ENCODE measurements around the gene TXNIP. TPM values are rescaled to one million over a fixed set of nuclear protein-coding genes. Genes with fewer than 3 reads are reported as not detected.

Gene TXNIP
- total and polyA plus RNA-seq, 3 donors from 2014 or later: 268 to 328 (median 274) TPM

GRCh38 chr1:145953861-145954260 is 42.5 kb downstream of the TXNIP start:
- Histone ChIP-seq H3K4me3 (no peak overlapping the region), H3K4me1 (peaks cover 26% of the 10 kb centered on the region), H3K36me3 (ENCODE audit: low read depth, missing control alignments) (no peaks in the 10 kb centered on the region), H3K27ac (no peak overlapping the region), H3K9me3 (no peaks in the 10 kb centered on the region), H3K27me3 (no peaks in the 10 kb centered on the region)
- intact Hi-C loops (cut with DNase I; ENCODE audit: low total_unique reads): no loop called here
- 85 to 86% methylated on average over 6 of the region's 6 CpGs for WGBS, 2 donors
- TF ChIP-seq, protein P1, sequence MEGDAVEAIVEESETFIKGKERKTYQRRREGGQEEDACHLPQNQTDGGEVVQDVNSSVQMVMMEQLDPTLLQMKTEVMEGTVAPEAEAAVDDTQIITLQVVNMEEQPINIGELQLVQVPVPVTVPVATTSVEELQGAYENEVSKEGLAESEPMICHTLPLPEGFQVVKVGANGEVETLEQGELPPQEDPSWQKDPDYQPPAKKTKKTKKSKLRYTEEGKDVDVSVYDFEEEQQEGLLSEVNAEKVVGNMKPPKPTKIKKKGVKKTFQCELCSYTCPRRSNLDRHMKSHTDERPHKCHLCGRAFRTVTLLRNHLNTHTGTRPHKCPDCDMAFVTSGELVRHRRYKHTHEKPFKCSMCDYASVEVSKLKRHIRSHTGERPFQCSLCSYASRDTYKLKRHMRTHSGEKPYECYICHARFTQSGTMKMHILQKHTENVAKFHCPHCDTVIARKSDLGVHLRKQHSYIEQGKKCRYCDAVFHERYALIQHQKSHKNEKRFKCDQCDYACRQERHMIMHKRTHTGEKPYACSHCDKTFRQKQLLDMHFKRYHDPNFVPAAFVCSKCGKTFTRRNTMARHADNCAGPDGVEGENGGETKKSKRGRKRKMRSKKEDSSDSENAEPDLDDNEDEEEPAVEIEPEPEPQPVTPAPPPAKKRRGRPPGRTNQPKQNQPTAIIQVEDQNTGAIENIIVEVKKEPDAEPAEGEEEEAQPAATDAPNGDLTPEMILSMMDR (IDR thresholded peaks at IDR 0.05): no peak
- no peak for TF ChIP-seq POLR2A (IDR thresholded peaks at IDR 0.05)
- DNase-seq: no peak

- intact Hi-C loops (cut with DNase I; ENCODE audit: low total_unique reads): no loop called here
- 95 to 100% methylated on average over 3 of the region's 3 CpGs for WGBS, 2 donors
- Histone ChIP-seq H3K9me3 (no peaks in the 10 kb centered on the region), H3K27me3 (no peaks in the 10 kb centered on the region), H3K4me3 (no peak overlapping the region), H3K27ac (no peak overlapping the region), H3K36me3 (ENCODE audit: low read depth, missing control alignments) (no peaks in the 10 kb centered on the region), H3K4me1 (peaks cover 20% of the 10 kb centered on the region)
- DNase-seq: no peak
- TF ChIP-seq POLR2A (IDR thresholded peaks at IDR 0.05): no peak
- TF ChIP-seq, protein P1 (IDR thresholded peaks at IDR 0.05): no peak
Observed at GRCh38 chr1:145952903-145953302, 43.5 kb downstream of the TXNIP start.

- intact Hi-C loops (cut with DNase I; ENCODE audit: low total_unique reads): no loop called here
- H3K27me3 ChIP-seq: no peaks in the 10 kb centered on the region
- WGBS, 2 donors: 71 to 79% methylated on average over 1 of the region's 1 CpG
- no peaks in the 10 kb centered on the region for H3K36me3 ChIP-seq (ENCODE audit: low read depth, missing control alignments)
- no peak for DNase-seq
- H3K27ac ChIP-seq: no peak overlapping the region
- TF ChIP-seq POLR2A (IDR thresholded peaks at IDR 0.05): no peak
- TF ChIP-seq, protein P1 (IDR thresholded peaks at IDR 0.05): no peak
- no peak overlapping the region for H3K4me3 ChIP-seq
- peaks cover 16% of the 10 kb centered on the region for H3K4me1 ChIP-seq
- no peaks in the 10 kb centered on the region for H3K9me3 ChIP-seq
Observed at GRCh38 chr1:145951526-145951925, 44.9 kb downstream of the TXNIP start.

- Histone ChIP-seq H3K36me3 (ENCODE audit: low read depth, missing control alignments) (no peaks in the 10 kb centered on the region), H3K27ac (no peak overlapping the region), H3K4me1 (no peaks in the 10 kb centered on the region), H3K27me3 (no peaks in the 10 kb centered on the region), H3K9me3 (no peaks in the 10 kb centered on the region), H3K4me3 (no peak overlapping the region)
- TF ChIP-seq, protein P1 (IDR thresholded peaks at IDR 0.05): no peak
- TF ChIP-seq POLR2A (IDR thresholded peaks at IDR 0.05): no peak
- 61 to 82% methylated on average over 4 of the region's 4 CpGs for WGBS, 2 donors
- DNase-seq: no peak
- intact Hi-C loops (cut with DNase I; ENCODE audit: low total_unique reads): no loop called here
Observed at GRCh38 chr1:145949219-145949618, 47.2 kb downstream of the TXNIP start.

DNA sequence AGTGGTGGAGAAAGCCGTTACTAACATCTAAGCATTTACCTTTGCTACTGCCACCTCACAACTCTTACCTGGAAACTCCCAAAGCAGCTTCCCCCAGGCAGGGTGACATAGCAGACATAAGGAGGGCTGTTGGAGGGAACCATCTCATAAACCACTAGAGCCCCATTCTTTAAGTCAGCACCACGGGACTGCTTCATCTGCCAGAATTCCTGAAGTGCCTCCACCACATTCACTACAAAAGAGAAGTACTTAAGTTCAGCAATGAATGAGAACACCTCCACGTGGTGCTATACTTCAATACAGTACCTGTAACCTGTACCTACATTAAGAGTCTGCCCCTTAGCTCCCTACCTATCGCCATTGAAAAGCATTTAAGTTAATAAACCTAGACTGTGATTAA is 48.8 kb downstream of the TXNIP start:
- no peak for TF ChIP-seq POLR2A (IDR thresholded peaks at IDR 0.05)
- TF ChIP-seq, protein P1 (IDR thresholded peaks at IDR 0.05): no peak
- Histone ChIP-seq H3K36me3 (ENCODE audit: low read depth, missing control alignments) (no peaks in the 10 kb centered on the region), H3K9me3 (no peaks in the 10 kb centered on the region), H3K4me1 (no peaks in the 10 kb centered on the region), H3K27me3 (no peaks in the 10 kb centered on the region), H3K4me3 (no peak overlapping the region), H3K27ac (no peak overlapping the region)
- intact Hi-C loops (cut with DNase I; ENCODE audit: low total_unique reads): no loop called here
- DNase-seq: no peak
- 73 to 86% methylated on average over 4 of the region's 4 CpGs for WGBS, 2 donors
